Loucy (cell line): ENCODE data around the gene EIF2D.
A peak's percentile ranks its signal among the peaks of the same experiment; 100 is the strongest.

ENCODE experiments used
- H2AFZ ChIP-seq: fragments of 200-600 bp; sonication (generic); 2 replicates; pipeline ENCODE4 v1.6.0; 2016; ENCODE audit warnings: antibody characterized with exemption, mild to moderate bottlenecking, low read length, moderate library complexity
- H3F3A ChIP-seq: fragments of 200-600 bp; 2 replicates; pipeline ENCODE4 v1.6.0; 2016; ENCODE audit warnings: antibody characterized with exemption, low read depth, mild to moderate bottlenecking
- H3K27me3 ChIP-seq: fragments of 200-600 bp; sonication (generic); 2 replicates; pipeline ENCODE4 v1.6.1; 2014; ENCODE audit warnings: low read length, mild to moderate bottlenecking; ENCODE audit not compliant: insufficient read depth, poor library complexity, severe bottlenecking
- H3K36me3 ChIP-seq: fragments of 200-600 bp; sonication (generic); 2 replicates; pipeline ENCODE4 v1.6.1; 2016; ENCODE audit warnings: low read length; ENCODE audit not compliant: insufficient read depth
- H3K4me1 ChIP-seq: fragments of 200-600 bp; sonication (generic); 2 replicates; pipeline ENCODE4 v1.5.1; 2014; ENCODE audit warnings: low read length, mild to moderate bottlenecking; ENCODE audit not compliant: insufficient read depth, poor library complexity, severe bottlenecking
- H3K4me2 ChIP-seq: fragments of 200-600 bp; sonication (generic); 2 replicates; pipeline ENCODE4 v1.6.0; 2014; ENCODE audit warnings: antibody characterized with exemption, low read length, low read depth, mild to moderate bottlenecking; ENCODE audit not compliant: poor library complexity, severe bottlenecking
- H3K4me3 ChIP-seq: fragments of 200-600 bp; sonication (generic); 2 replicates; pipeline ENCODE4 v1.5.1; 2014; ENCODE audit warnings: low read length, mild to moderate bottlenecking, mixed read lengths; ENCODE audit not compliant: poor library complexity, severe bottlenecking
- H3K79me2 ChIP-seq: fragments of 200-600 bp; sonication (generic); 2 replicates; pipeline ENCODE4 v1.6.1; 2014; ENCODE audit warnings: low read length; ENCODE audit not compliant: insufficient read depth
- H3K9ac ChIP-seq: fragments of 200-600 bp; sonication (generic); 2 replicates; pipeline ENCODE4 v1.6.0; 2014; ENCODE audit warnings: mild to moderate bottlenecking, low read depth, low read length, moderate library complexity; ENCODE audit not compliant: poor library complexity, severe bottlenecking
- H3K9me2 ChIP-seq: fragments of 200-600 bp; sonication (generic); replicated peaks from 2 replicates; pipeline ENCODE4 v1.6.1; 2016; ENCODE audit warnings: low read depth, low read length, mixed read lengths
- H3K9me3 ChIP-seq: fragments of 200-600 bp; sonication (generic); 2 replicates; pipeline ENCODE4 v1.6.1; 2014; ENCODE audit warnings: mild to moderate bottlenecking, antibody characterized with exemption, low read length, low read depth; ENCODE audit not compliant: insufficient read depth
- H4K20me1 ChIP-seq: fragments of 200-600 bp; sonication (generic); 2 replicates; pipeline ENCODE4 v1.6.0; 2014; ENCODE audit warnings: antibody characterized with exemption, low read length, mild to moderate bottlenecking; ENCODE audit not compliant: insufficient read depth, poor library complexity, severe bottlenecking
- EZH2phosphoT487 ChIP-seq: fragments of 200-600 bp; IDR thresholded peaks from 2 replicates; pipeline ENCODE4 v1.6.1; 2018; ENCODE audit warnings: antibody characterized with exemption, mild to moderate bottlenecking, moderate library complexity, borderline replicate concordance
- TF ChIP-seq, protein P1 (sequence below): fragments of 200-600 bp; sonication (generic); conservative IDR thresholded peaks from 2 replicates; pipeline ENCODE4 v1.5.1; 2014; ENCODE audit warnings: mild to moderate bottlenecking, antibody characterized with exemption, low read length

The EIF2D gene

DNA sequence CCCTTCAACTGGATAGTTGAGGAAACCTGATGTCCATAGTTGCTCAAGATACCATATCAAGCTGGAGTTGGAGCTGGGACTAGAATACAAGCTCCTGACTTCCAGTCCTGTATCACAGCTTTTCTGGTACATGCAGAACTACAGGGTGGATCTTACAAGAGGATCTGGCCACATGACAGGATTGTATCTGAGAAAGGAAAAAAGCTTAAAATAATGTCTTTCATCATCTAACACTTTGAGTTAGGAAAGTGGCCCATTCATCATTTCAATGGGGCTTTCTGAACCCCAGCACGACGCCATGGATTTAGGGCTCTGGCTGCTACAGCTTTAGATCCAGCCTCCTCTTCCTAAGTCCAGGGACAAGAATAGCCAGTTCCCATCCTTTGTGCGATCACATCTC, 58.1 kb downstream of the EIF2D start:
- no peaks in the 10 kb centered on the region for H3K9me2 ChIP-seq
- H3K36me3 ChIP-seq = no peaks in the 10 kb centered on the region
- no peaks in the 10 kb centered on the region for H4K20me1 ChIP-seq
- H3K4me1 ChIP-seq = peaks cover 49% of the 10 kb centered on the region
- no peak overlapping the region for H2AFZ ChIP-seq
- H3K4me2 ChIP-seq = no peak overlapping the region
- peaks cover 5% of the 10 kb centered on the region for H3K27me3 ChIP-seq
- no peaks in the 10 kb centered on the region for H3K9me3 ChIP-seq
- H3K4me3 ChIP-seq = no peak overlapping the region
- peaks cover 21% of the 10 kb centered on the region for H3K79me2 ChIP-seq
- TF ChIP-seq, protein P1, sequence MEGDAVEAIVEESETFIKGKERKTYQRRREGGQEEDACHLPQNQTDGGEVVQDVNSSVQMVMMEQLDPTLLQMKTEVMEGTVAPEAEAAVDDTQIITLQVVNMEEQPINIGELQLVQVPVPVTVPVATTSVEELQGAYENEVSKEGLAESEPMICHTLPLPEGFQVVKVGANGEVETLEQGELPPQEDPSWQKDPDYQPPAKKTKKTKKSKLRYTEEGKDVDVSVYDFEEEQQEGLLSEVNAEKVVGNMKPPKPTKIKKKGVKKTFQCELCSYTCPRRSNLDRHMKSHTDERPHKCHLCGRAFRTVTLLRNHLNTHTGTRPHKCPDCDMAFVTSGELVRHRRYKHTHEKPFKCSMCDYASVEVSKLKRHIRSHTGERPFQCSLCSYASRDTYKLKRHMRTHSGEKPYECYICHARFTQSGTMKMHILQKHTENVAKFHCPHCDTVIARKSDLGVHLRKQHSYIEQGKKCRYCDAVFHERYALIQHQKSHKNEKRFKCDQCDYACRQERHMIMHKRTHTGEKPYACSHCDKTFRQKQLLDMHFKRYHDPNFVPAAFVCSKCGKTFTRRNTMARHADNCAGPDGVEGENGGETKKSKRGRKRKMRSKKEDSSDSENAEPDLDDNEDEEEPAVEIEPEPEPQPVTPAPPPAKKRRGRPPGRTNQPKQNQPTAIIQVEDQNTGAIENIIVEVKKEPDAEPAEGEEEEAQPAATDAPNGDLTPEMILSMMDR = no peak
- no peak for TF ChIP-seq EZH2phosphoT487
- H3F3A ChIP-seq = no peaks in the 10 kb centered on the region
- no peak overlapping the region for H3K9ac ChIP-seq

DNA sequence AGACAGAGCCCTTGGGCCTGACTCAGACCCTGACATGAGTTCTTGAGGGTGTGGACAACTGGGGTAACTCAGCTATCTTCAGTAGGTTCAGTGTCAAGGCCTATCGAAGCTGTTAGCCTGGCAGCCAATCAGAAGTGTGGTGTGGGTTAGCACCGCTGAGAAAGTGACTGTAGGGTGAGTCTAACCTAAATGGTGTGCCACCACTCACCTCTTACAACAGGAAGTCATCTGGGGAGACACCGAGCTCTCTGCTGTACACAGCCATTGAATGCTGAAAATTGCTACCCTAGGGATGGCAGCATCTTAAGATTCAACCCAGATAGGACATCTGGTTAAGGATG, 60.3 kb downstream of the EIF2D start:
- H3K9me2 ChIP-seq = no peaks in the 10 kb centered on the region
- H3K4me2 ChIP-seq = peak overlapping the region; percentile 24
- H4K20me1 ChIP-seq = no peaks in the 10 kb centered on the region
- TF ChIP-seq, protein P1 = no peak
- no peak for TF ChIP-seq EZH2phosphoT487
- peaks cover 36% of the 10 kb centered on the region for H3K4me1 ChIP-seq
- no peak overlapping the region for H3K4me3 ChIP-seq
- no peaks in the 10 kb centered on the region for H3K27me3 ChIP-seq
- H3K79me2 ChIP-seq = no peaks in the 10 kb centered on the region
- H3K9ac ChIP-seq = no peak overlapping the region
- H3F3A ChIP-seq = no peaks in the 10 kb centered on the region
- no peaks in the 10 kb centered on the region for H3K36me3 ChIP-seq
- H3K9me3 ChIP-seq = no peaks in the 10 kb centered on the region
- no peak overlapping the region for H2AFZ ChIP-seq

DNA sequence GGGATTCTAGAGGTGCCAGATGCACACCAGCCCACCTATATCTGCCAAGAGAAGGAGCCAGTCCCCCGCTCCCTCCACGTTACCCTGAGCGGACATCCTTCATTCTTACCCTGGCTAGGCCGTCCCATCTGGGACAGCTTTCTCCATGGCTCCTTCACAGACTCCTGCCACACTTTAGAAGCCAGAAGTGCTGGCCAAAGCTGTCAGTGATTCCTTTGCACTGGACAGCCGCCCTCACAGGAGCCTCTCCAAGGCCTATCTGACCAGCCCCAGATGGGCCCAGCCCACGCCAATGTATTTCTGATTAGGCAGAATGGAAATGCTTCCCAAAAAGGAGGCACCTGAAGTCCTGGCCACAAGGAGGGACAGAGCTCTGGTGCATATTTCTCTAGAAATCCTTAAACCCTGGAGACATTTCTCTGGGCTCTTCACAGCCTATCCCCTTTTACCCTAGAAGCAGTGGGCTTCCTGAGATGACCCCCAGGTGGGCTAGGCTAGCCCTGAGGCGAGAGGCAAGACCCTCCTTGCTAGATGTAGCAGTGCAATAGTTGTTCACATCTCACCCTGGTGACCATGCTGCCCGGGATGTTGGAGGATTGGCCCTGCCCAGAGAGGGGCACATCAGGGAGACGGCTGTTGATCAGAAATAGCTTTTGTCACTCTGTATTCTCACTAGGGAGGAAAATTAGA, 60.8 kb downstream of the EIF2D start:
- no peak for TF ChIP-seq EZH2phosphoT487
- TF ChIP-seq, protein P1 = no peak
- H3K27me3 ChIP-seq = no peaks in the 10 kb centered on the region
- H3K9me3 ChIP-seq = no peaks in the 10 kb centered on the region
- H3K9ac ChIP-seq = no peak overlapping the region
- peaks cover 32% of the 10 kb centered on the region for H3K4me1 ChIP-seq
- no peaks in the 10 kb centered on the region for H4K20me1 ChIP-seq
- H3F3A ChIP-seq = no peaks in the 10 kb centered on the region
- H2AFZ ChIP-seq = no peak overlapping the region
- peak overlapping the region; percentile 24 for H3K4me2 ChIP-seq
- no peak overlapping the region for H3K4me3 ChIP-seq
- H3K36me3 ChIP-seq = no peaks in the 10 kb centered on the region
- H3K9me2 ChIP-seq = no peaks in the 10 kb centered on the region
- H3K79me2 ChIP-seq = no peaks in the 10 kb centered on the region
